ENCODE data around the gene AUTS2. TPM values are rescaled to one million over a fixed set of nuclear protein-coding genes. Genes with fewer than 3 reads are reported as not detected.

AUTS2 gene
- total RNA-seq, 1 donor from 2014 or later, result 125 TPM

DNA sequence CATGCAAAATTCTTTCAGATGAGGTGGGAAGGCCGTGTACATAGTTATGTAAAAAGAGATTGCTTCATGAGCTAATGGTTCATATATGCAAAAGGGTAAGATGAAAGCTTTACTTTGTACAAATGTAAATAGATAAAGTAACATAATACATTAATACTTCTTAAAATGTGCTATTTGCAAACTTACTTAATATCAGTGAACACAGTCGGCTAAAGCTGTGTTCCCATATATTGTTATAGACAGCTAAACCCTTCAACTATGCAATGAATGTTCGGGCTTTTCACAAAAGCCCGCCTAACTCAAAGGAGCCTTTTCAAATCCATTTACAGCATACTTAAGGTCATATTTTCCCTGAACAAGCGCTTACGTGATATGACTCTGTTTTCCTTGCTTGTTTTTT, 1193.1 kb downstream of the AUTS2 start:
- H3K27me3 Mint-ChIP-seq, result no peaks in the 10 kb centered on the region
- TF ChIP-seq, protein P1, sequence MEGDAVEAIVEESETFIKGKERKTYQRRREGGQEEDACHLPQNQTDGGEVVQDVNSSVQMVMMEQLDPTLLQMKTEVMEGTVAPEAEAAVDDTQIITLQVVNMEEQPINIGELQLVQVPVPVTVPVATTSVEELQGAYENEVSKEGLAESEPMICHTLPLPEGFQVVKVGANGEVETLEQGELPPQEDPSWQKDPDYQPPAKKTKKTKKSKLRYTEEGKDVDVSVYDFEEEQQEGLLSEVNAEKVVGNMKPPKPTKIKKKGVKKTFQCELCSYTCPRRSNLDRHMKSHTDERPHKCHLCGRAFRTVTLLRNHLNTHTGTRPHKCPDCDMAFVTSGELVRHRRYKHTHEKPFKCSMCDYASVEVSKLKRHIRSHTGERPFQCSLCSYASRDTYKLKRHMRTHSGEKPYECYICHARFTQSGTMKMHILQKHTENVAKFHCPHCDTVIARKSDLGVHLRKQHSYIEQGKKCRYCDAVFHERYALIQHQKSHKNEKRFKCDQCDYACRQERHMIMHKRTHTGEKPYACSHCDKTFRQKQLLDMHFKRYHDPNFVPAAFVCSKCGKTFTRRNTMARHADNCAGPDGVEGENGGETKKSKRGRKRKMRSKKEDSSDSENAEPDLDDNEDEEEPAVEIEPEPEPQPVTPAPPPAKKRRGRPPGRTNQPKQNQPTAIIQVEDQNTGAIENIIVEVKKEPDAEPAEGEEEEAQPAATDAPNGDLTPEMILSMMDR (IDR thresholded peaks at IDR 0.05; ENCODE audit: unreplicated experiment), result no peak
- H3K4me3 Mint-ChIP-seq (ENCODE audit: low read depth), result no peak overlapping the region
- no peaks in the 10 kb centered on the region for H3K4me1 Mint-ChIP-seq (ENCODE audit: low read depth)
- DNase-seq (ENCODE audit: low spot score, unreplicated experiment), result no peak
- no peaks in the 10 kb centered on the region for H3K9me3 Mint-ChIP-seq (ENCODE audit: low read depth)
- H3K36me3 Mint-ChIP-seq (ENCODE audit: insufficient read depth), result peaks cover 51% of the 10 kb centered on the region
- peak overlapping the region; percentile 59 for H3K27ac Mint-ChIP-seq

DNA sequence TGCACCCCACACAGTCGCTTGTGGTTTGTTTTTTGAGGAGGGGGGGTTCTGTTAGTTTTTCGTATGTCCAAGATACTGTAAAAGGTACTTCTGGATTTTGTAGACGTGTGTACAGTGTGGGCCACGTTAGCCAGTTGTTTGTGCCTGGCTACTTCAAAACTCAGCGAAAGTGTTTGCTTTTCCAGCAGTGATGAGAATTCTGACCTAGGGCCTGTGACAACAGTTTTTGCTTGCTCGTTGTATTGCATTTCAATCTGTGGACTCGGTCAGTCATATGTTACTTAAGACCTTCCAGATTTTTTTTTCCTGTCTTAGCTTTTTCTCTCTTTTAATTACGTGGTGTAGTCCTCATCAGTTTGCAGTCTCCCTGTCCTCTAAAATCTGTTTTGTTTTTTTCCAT, 1194.8 kb downstream of the AUTS2 start:
- peaks cover 39% of the 10 kb centered on the region for H3K36me3 Mint-ChIP-seq (ENCODE audit: insufficient read depth)
- no peaks in the 10 kb centered on the region for H3K27me3 Mint-ChIP-seq
- TF ChIP-seq, protein P1 (IDR thresholded peaks at IDR 0.05; ENCODE audit: unreplicated experiment), result no peak
- H3K4me3 Mint-ChIP-seq (ENCODE audit: low read depth), result no peak overlapping the region
- no peak for DNase-seq (ENCODE audit: low spot score, unreplicated experiment)
- no peaks in the 10 kb centered on the region for H3K4me1 Mint-ChIP-seq (ENCODE audit: low read depth)
- peaks cover 2% of the 10 kb centered on the region for H3K9me3 Mint-ChIP-seq (ENCODE audit: low read depth)
- peak overlapping the region; percentile 26 for H3K27ac Mint-ChIP-seq

DNA sequence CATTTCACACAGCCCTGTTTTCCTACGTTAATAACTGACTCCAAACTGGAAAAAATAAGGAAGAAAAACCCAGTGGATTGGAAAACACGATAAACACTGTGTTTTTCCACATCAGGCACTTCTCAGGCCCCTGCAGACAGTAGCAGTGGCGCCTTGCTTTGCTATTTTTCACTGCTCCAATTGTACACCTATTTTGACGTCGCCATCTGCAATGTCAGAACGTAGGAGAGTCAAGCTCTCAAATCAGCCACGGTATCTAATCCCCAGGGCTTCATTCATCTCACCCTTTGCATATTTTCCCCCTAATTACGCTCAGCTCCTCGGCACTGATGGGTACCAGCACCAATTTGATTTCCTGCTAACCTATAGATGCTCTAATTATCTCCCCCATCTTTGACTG, 1195.5 kb downstream of the AUTS2 start:
- H3K9me3 Mint-ChIP-seq (ENCODE audit: low read depth), result peaks cover 3% of the 10 kb centered on the region
- H3K27me3 Mint-ChIP-seq, result no peaks in the 10 kb centered on the region
- H3K4me1 Mint-ChIP-seq (ENCODE audit: low read depth), result no peaks in the 10 kb centered on the region
- no peak for DNase-seq (ENCODE audit: low spot score, unreplicated experiment)
- H3K27ac Mint-ChIP-seq, result no peak overlapping the region
- H3K36me3 Mint-ChIP-seq (ENCODE audit: insufficient read depth), result peaks cover 35% of the 10 kb centered on the region
- TF ChIP-seq, protein P1 (IDR thresholded peaks at IDR 0.05; ENCODE audit: unreplicated experiment), result no peak
- H3K4me3 Mint-ChIP-seq (ENCODE audit: low read depth), result no peak overlapping the region

DNA sequence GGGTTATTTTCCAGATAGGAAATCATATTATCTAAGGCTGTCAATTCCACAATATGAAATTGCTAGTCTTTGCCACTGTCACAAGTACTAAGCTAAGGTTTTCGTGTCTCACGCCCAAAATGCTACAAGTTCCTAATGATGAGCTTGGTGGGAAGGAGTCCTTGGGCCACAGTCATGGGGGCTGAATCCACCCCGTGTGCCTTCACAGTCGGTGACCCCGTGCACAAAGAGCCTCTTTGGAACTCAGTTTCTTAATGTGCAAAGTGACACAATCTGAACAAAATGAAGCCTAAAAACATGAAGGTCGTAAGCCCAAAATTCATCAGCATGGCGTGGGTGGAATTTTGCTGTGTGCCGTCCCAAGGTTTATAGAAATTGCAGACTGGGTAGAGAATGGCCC, 1196.7 kb downstream of the AUTS2 start:
- Mint-ChIP-seq H3K27me3 (no peaks in the 10 kb centered on the region), H3K4me3 (ENCODE audit: low read depth) (no peak overlapping the region)
- DNase-seq (ENCODE audit: low spot score, unreplicated experiment), result no peak

DNA sequence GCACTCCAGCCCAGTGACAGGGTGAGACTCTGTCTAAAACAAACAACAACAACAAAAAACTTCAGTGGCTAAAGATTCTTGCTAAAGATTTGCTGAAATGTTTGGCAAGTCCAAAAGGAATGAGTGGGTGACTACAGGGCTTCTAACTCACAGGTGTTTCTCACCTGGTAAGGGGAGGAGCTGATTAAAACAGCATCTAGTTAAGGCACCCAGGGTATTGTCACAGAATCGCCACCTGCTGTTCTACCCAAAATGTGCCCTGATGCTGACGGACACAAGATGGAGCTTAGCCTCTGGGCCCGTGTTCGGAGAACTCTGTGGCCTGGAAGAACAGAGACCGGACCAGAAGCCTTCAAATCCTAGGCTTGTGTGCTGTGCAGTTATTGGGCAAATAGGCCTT, 1197.7 kb downstream of the AUTS2 start:
- no peaks in the 10 kb centered on the region for H3K4me1 Mint-ChIP-seq (ENCODE audit: low read depth)
- H3K36me3 Mint-ChIP-seq (ENCODE audit: insufficient read depth), result peaks cover 28% of the 10 kb centered on the region
- TF ChIP-seq, protein P1 (IDR thresholded peaks at IDR 0.05; ENCODE audit: unreplicated experiment), result no peak
- H3K4me3 Mint-ChIP-seq (ENCODE audit: low read depth), result no peak overlapping the region
- H3K27me3 Mint-ChIP-seq, result peaks cover under 1% of the 10 kb centered on the region
- peak overlapping the region; percentile 56 for H3K27ac Mint-ChIP-seq
- no peak for DNase-seq (ENCODE audit: low spot score, unreplicated experiment)
- H3K9me3 Mint-ChIP-seq (ENCODE audit: low read depth), result peaks cover 14% of the 10 kb centered on the region

More for the DNA sequence above, 1196.7 kb downstream of the AUTS2 start:
- peaks cover 5% of the 10 kb centered on the region for H3K9me3 Mint-ChIP-seq (ENCODE audit: low read depth)
- TF ChIP-seq, protein P1 (IDR thresholded peaks at IDR 0.05; ENCODE audit: unreplicated experiment), result no peak
- H3K4me1 Mint-ChIP-seq (ENCODE audit: low read depth), result no peaks in the 10 kb centered on the region
- no peak overlapping the region for H3K27ac Mint-ChIP-seq
- H3K36me3 Mint-ChIP-seq (ENCODE audit: insufficient read depth), result peaks cover 29% of the 10 kb centered on the region
